Breast epithelium (tissue), 3 donors: ENCODE results near the gene STARD5.

Experiments
- CTCF ChIP-seq, 3 donors: fragments of 450-650 bp; IDR thresholded peaks; one replicate each; pipeline ENCODE4 v1.5.1; 2016 to 2017; ENCODE audit warnings: antibody characterized with exemption in 3 of 3, mild to moderate bottlenecking in 3 of 3, moderate library complexity in 3 of 3
- POLR2A ChIP-seq: fragments of 450-650 bp; IDR thresholded peaks from one replicate; pipeline ENCODE4 v1.6.1; 2016; ENCODE audit warnings: antibody characterized with exemption, mild to moderate bottlenecking, moderate library complexity
- POLR2AphosphoS5 ChIP-seq, 3 donors: sonication (generic); formaldehyde crosslinking; IDR thresholded peaks; one replicate each; pipeline ENCODE4 v1.6.1; 2017; ENCODE audit warnings: antibody characterized with exemption in 3 of 3

GRCh38 chr15:81315452-81316175 lies 8.3 kb downstream of the STARD5 start:
- no peak for TF ChIP-seq CTCF (IDR thresholded peaks at IDR 0.05)
- no peak for TF ChIP-seq POLR2A
- no peak for TF ChIP-seq POLR2AphosphoS5 (IDR thresholded peaks at IDR 0.05)
